Measurements from ENCODE around the gene CEP350.

CEP350 gene

DNA sequence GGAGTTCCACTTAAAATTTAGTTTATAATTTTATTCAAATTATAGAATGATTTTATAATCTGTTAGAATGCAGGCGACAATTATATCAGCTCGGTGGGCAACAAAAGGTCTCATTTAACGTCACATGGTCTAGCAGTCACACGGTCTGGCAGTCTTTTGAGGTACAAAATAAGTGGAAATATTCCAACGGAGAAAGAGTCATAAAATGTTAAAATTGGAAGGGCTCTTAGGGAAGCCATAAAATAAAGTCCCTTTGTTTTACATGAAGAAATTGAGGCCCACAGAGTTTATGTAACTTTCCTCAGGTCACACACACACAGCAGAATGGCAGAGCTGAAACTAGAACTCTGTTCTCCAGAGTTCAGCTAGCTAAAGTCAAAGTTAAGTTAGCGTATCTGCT is 115.7 kb downstream of the CEP350 start:
- no peak for DNase-seq

DNA sequence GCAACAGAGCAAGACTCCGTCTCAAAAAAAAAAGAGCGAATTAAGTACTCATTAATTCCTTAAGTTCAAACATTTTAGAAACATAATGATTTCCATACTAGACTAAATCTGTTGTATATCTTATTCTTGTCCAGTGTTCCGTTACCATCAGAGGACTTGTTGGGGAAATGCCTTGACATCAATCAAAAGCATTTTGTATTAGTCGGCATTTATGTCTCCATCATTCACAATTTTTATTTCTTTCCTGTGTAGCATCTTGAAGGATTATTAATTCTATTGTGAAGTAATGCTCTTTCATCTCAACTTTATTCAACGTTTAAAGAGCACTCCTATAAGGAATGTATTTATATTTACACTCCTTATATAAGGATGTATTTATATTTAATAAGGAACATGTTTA is 117.1 kb downstream of the CEP350 start:
- DNase-seq, result no peak

DNA sequence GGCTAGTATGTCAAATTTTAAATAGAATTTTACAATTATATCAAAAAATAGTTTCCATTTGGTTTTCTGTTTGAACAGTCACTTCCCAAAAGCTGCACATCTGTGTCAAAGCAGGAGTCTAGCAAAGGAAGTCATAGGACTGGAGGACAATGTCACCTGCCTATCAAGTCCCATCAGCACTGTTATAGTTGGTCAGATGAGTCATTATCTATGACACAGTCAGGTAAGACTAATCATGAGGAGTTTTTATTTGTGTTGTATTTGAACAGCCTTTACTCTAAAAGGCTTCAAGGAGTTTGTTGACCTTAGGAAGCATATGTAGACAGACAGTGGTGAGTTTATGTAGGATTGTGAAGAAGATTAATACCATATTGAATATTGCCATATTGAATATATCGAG is 125.8 kb downstream of the CEP350 start:
- DNase-seq, result no peak

DNA sequence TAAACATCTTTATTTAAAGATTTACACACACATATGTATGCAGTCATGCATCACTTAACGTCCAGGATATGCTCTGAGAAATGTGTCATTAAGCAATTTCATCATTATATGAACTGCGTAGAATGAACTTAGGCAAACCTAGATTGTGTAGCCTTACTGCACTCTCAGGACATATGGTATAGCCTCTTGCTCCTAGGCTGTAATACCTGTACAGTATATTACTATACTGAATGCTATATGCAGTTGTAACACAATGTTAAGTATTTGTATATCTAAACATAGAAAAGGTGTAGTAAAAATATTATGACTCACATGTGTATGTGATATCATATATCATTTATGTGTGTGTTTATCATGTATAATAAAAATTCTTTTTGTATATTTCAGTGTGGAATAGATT is 126.9 kb downstream of the CEP350 start:
- no peak for DNase-seq

DNA sequence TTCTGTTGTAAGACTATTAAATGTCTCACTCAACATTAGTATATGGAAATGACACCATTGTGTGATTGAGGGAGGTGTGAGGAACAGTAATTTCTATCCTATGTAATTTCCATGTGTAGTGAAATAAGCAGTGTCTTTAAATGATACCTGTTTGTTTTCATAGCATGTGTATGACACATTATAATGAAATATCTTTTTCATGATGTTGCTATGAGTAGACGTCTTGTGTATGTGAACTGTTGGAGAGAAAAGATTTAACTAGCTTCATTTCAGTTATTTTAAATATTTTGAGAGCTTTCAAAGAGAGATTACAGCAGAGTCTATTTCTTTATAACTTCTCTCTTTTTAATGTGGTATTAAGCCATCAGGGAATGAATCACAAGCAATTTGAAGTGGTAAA is 128.6 kb downstream of the CEP350 start:
- DNase-seq, result no peak

DNA sequence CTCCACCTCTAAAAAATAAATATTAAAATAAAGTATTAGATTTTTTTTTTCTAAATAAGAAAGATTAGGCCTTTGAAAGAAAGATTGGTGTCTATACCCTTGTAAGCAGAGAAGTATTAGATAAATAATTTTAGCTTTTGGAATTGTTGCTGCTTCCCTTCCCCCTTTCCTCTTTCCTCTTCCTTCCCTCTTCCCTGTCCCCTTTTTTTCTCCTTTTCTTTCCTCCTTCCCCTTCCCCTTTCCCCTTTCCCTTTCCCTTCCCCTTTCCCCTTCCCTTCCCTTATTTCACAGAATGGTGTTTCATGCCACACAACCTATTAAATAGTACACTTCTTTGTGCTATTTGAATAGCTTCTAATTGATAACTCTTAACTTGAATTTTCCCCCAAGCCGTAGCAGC is 130.3 kb downstream of the CEP350 start:
- DNase-seq, result no peak

DNA sequence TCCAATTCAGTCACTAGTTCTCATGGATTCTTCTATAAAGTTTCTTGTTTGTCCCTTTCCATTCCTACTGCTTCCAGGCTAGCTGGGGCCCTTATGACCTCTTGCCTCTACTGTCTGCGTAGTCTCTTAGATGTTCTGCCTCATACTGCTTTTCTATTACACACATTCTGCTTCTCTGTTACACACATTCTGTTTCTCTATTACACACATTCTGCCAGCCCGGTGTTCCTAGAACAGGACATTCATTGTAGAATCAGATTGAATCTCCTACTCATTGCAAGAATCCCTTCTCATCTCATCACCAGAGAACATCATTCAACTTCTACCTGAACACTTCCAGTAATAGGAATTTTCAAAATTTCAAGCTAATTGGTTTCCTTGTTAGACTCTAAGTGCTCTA is 130.7 kb downstream of the CEP350 start:
- DNase-seq, result no peak

DNA sequence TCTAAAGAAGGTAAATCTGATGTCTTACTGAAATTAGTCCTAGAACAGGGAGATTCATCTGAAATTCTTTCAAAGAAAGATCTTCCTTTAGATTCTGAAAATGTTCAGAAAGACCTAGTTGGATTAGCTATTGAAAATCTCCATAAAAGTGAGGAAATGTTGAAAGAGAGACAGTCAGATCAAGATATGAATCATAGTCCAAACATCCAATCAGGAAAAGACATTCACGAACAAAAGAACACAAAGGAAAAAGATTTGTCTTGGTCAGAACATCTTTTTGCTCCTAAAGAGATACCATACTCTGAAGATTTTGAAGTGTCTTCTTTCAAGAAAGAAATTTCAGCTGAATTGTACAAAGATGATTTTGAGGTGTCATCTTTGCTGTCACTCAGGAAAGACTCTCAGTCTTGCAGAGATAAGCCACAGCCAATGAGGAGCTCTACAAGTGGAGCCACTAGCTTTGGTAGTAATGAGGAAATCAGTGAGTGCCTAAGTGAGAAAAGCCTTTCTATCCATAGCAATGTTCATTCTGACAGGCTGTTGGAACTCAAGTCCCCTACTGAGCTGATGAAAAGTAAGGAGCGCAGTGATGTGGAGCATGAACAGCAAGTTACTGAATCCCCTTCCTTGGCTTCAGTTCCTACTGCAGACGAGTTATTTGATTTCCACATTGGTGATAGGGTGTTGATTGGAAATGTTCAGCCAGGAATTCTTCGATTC is 138.5 kb downstream of the CEP350 start:
- DNase-seq, result no peak

DNA sequence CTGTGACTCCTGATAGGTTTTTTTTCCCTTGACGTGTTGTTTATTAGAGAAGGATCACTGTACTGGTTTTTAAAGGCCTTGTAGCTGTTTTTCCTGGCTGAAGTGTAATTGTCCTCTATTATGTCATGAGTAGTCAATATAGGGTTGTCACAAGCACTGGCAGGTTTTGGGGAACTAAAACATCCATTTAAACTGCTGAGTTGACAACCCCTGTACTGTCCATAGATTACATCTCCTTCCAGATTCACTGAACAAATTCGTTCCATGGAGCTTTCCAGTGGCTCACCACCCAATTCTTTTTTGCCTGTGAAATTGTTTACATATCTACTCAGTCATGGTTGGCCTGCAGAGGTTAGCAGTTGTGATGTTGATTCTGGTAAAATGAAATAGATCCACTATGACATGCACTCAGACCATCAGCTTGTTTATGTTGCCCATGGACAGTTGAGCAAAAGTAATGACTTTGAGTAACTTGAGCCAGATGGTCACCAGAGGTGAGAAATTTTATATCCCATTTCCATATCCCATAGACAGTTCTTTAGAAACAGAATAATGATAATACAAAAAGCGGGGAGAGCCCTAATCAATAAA is 140.2 kb downstream of the CEP350 start:
- DNase-seq, result no peak

DNA sequence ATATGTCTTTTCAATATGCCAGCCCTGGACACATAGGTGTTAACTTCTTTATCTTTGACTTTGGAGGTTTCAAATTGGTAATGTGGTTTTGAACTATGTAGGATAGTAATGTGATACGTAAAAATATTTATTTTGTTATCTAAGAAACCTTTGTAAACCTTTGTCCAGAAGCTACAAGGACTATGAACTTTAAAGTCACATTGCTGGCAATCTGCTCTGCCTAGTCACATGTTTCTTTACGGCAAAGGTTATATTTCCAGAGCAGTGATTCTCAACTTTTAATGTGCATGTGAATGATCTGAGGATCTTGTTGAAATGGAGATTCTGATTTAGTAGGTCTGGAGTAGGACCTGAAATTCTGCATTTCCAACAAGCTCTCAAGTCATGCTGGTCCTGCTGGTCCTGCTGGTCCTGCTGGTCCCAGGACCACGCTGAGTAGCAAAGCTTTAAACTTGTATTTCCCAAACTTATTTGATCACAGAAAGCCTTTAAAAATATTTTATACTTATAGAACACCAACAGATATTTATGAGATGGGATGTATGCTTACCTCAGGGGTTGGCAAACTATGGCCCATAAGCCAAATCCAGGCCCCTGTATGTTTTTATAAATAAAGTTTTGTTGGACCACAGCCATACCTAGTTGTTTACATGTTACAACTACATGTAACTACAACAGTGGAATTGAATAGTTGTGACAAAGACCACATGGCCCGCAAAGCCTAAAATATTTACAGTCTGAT is 142.1 kb downstream of the CEP350 start:
- no peak for DNase-seq

DNA sequence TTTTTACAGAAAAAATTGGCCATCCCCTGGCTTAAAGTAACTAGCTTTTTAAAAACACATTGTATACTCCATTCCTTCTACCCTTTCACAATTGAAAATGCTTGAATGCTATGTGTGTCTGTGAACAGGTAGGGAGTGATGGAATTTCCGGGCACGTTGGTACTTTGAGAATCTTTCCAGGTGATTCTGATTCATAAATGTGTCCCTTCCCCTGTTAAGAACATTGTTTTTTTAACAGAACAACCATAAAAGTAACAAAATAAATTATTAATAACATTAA is 142.7 kb downstream of the CEP350 start:
- no peak for DNase-seq

DNA sequence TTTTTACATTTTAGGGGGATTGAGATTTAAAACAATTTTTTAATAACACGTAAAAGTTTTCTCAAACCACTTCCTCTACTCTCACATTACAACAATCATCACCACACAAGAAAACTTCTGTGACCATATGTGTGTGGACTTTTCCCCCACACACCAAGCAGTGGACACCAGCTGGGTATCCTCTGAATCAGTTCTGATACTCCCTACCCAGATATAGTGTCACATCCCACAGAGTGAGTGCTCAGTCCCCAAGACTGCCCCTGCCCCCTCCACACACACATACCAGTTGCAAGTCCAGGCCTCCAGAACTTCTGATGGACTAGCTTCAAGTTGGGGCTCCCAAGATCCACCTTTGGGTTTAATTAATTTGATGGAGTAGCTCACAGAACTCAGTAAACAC is 146.8 kb downstream of the CEP350 start:
- no peak for DNase-seq

DNA sequence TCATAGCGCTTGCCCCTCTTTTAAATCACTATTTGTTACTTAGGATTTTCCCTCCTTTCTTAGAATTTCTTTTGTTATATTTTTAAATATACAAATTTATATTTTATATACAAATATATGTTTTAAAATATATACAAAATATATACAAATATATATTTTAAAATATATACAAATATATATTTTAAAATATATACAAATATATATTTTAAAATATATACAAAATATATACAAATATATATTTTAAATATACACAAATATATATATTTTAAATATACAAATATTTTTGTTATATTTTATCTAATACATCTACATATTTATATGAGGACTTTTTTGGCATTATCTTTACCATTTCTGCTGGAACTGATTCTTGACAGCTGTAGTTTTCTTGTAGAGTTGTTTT is 149.2 kb downstream of the CEP350 start:
- no peak for DNase-seq

DNA sequence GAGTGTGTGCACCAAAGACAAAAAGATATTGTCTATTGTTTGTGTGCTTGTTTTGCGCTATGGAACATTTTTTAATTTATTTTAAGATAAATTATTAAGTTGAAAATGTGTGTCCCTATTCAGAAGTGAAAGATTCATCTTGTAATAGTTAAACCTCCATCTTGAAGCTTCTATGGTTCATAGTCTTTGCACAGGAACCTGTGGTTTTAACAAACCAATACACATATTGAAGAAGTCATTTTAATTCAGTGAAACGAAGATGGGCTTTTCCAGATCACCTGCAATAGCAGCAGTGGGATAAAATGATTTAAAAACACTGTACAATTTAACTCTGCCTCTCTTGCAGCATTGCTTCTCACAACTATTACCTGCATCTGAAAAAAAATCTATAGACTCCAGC is 157.5 kb downstream of the CEP350 start:
- DNase-seq, result no peak

DNA sequence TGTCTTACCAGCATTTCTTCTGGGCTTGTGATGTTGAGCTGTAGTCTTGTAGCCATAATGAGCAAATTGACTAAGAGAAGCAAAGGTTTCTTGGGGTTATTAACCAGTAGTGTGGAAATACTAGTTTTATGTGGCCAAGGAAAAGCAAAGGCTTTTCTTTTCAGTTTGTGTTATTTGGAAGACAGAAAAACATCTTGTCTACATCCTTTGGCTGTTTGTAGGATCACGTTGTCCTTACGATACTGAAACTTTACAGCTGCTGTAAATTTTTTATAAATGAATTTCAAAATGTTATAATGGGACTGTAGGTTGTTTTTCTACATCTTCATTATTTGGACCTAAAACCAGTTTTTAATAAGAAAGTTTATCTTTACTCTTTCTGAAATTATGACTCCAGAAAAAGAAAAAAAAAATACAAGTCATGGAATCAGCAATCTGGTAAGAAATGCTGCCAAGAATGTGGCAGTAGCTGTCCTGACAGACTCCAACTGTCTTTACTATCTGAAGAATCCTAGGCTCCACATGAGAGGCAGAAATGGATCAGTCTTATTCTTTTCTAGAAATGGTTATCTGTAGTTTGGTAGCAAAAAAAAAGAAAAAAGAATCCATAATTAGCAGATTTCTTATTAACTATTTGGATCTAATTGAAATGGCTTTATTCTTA is 158.5 kb downstream of the CEP350 start:
- DNase-seq, result no peak

DNA sequence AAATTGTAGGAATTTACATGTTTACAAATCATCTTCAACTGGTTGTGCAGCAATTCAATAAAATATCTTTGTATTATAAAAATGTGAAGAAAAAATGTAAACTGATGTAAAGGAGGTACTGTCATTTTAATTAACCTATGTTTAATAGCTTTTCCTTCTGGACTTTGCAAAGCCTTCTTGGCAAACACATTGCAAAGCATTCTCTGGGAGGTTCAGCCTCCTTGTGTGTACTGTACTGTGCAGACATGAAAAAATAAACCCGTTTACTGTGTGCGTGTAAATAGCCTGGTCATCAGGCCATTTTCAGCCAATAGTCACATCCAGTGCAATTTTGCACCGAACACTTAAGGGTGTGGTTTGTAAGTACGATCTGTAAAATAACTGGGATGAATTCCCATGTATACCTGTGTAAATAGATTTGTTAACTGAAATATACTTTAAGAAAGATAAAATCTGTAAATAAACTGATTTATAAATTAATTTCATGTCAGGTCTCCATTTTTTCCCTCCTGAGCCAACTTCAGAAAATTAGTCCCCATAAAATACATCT is 159.9 kb downstream of the CEP350 start:
- DNase-seq, result no peak

DNA sequence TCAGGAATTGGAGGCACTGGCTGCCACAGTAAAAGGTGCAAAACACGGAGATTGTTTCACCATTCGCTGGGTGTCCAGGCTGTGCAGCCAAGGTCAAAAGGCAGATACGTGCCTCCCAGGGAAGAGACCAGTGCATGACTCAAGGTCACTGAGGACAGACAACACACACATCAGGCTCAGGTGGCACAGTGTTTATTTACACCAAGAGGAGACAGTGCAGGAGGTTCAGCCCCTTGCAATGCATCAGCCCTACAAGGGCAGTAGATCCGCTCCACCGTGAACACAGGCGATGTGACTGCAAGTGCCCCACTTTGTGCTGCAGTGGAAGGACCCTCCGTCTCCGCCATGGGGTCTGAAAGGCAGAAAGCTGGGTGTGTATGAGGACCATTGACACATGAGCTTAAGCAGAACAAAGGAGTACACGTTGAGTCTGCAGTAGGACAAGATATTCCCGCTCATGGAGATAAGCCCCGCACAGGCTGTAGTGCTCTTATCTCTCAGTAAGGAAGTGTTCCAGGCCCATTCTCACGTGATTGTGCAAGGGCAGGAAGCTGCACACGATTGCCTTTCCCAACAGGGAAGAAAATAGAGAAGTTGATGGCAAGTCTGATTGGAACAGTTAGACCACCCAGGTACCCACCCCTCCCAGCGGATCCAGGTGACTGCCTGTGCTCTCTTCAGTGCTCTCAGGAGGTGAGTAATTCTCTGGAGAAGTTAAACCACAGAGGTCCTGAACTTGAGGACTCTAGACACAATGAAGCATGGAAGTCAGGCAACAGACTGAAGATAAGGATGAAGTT is 162.6 kb downstream of the CEP350 start:
- DNase-seq, result no peak

DNA sequence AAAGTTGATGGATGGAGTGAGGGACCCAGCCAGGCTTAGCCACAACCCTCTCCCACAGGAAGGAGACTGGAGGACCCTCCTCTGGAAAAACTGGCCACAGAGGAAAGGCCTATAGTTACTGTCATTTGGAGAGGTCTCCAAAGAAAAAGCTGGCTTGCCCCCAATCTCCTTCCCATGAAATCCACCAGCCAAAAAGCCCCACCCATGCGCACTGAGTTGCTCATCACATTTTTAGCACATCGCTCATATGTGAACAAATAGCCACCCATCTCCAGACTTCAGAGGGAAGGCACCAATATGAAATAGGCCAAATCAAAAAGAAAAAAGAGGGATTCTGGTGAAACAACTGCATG is 163.1 kb downstream of the CEP350 start:
- no peak for DNase-seq

DNA sequence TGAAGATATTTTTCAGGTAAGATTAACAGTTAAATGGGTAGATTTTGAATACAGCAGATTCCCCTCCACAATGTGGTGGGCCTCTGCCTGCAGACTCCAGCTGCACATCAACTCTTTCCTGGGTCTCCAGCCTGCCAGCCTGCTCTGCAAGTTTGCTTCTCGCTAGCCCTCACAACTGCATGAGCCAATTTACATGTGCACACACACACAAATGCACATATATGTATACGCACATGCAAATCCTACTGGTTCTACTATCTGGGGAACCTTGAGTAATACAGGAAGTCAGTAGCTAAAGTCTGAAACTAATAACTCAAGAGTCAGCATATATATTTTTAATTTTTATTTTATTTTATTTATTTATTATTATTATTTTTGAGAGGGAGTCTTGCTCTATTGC is 165.2 kb downstream of the CEP350 start:
- DNase-seq, result no peak

DNA sequence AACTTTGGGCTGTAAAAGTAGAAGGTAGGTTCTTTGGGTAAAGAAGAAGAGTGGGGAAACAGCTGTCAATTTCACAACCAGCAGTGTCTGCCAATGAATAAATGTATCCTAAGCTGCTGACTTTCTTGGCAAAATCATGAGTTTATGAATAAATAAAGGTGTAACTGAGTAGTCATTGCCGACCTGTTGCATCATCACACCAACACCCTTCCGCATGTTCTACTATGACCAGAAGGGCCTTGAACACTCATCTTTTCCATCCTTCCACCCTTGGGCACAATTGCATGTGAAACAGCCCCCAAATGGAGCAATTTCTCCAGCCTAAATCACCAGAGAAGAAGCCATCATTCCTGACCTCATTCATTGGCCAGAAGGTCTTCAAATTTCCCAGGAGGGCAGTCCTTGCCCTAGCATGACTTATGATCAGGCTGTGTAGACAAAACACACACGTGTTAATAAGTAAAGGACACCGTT is 168.9 kb downstream of the CEP350 start:
- DNase-seq, result no peak

DNA sequence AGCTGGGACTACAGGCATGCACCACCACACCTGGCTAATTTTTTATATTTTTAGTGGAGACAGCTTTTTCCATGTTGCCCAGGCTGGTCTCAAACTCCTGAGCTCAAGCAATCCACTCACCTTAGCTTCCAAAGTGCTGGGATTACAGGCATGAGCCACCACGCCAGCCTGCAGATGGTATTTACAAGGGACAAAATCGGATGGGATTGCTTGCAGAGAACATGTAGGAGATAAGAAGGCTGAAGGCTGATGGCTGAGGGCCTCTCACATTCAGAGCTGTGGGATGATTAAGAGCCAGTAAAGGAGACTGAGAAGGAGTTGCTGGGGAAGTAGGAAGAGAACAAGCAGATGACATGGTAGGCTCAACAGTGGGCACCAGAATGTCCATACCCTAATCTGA is 176.0 kb downstream of the CEP350 start:
- no peak for DNase-seq

DNA sequence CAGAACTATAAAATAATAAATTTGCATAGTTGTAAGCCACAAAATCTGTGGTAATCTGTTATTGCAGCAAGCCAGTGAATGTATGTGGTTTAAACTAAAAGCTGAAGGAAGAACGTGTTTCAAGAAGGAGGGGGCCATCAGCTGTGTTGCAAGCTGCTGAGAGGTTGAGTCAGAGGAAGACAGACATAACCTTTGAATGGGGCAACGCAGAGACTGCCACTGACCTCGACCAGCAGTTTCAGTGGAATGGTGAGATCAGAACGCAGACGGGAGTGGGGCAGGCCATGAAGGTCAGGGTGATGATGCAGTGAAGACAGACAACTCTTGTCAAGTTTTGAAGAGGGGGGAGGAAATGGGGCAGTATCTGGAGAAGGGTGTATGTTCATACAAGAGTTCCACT is 176.9 kb downstream of the CEP350 start:
- no peak for DNase-seq

DNA sequence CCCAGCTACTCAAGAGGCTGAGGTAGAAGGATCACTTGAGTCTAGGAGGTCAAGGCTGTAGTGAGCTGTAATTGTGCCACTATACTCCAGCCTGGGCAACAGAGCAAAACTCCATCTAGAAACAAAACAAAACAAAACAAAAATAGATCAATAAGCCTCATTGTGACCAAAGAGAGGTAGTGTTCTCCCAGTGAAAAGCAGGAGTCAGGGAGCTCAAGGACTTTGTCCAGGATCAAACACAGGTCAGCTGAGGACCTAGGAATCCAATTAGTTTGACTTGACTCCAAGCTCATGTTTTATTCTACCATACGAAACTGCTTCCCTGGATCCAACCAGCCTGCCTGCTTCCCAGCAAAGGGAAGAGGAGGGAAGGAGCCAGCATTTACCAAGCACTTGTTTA is 178.6 kb downstream of the CEP350 start:
- no peak for DNase-seq

All from NCI-H774 (cell line).